ENCODE measurements around the gene FRY.

Gene FRY

DNA sequence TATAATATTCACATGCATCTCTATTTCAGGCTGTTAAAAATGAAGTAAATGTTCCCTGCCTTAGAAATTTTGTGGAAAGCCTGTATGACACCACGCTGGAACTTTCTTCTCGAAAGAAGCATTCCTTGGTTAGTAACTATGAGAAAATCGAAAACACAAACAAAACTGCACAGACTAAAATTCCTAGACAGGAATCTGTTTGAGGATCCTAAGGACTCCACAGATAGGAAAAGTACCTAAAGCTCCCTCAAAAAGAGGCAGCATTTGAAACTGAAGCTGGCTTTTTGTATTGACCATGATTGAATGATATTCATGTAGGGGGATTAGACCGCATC, 103.4 kb downstream of the FRY start:
- TF ChIP-seq, protein P1, sequence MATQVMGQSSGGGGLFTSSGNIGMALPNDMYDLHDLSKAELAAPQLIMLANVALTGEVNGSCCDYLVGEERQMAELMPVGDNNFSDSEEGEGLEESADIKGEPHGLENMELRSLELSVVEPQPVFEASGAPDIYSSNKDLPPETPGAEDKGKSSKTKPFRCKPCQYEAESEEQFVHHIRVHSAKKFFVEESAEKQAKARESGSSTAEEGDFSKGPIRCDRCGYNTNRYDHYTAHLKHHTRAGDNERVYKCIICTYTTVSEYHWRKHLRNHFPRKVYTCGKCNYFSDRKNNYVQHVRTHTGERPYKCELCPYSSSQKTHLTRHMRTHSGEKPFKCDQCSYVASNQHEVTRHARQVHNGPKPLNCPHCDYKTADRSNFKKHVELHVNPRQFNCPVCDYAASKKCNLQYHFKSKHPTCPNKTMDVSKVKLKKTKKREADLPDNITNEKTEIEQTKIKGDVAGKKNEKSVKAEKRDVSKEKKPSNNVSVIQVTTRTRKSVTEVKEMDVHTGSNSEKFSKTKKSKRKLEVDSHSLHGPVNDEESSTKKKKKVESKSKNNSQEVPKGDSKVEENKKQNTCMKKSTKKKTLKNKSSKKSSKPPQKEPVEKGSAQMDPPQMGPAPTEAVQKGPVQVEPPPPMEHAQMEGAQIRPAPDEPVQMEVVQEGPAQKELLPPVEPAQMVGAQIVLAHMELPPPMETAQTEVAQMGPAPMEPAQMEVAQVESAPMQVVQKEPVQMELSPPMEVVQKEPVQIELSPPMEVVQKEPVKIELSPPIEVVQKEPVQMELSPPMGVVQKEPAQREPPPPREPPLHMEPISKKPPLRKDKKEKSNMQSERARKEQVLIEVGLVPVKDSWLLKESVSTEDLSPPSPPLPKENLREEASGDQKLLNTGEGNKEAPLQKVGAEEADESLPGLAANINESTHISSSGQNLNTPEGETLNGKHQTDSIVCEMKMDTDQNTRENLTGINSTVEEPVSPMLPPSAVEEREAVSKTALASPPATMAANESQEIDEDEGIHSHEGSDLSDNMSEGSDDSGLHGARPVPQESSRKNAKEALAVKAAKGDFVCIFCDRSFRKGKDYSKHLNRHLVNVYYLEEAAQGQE (IDR thresholded peaks at IDR 0.05; ENCODE audit: insufficient read depth in 1 of 2, low read depth in 2 of 2, low read length in 2 of 2): no peak
- TF ChIP-seq POLR2AphosphoS5 (IDR thresholded peaks at IDR 0.05; ENCODE audit: low read depth, low read length) (no peak), TAF1 (IDR thresholded peaks at IDR 0.05; ENCODE audit: borderline replicate concordance, insufficient read depth, low read length) (no peak), SIN3A (IDR thresholded peaks at IDR 0.05; ENCODE audit: borderline replicate concordance, insufficient read depth, low read length) (no peak), FOXP2 (optimal IDR thresholded peaks at IDR 0.05; ENCODE audit: borderline replicate concordance, extremely low read depth, extremely low read length, insufficient read depth) (no peak)

DNA sequence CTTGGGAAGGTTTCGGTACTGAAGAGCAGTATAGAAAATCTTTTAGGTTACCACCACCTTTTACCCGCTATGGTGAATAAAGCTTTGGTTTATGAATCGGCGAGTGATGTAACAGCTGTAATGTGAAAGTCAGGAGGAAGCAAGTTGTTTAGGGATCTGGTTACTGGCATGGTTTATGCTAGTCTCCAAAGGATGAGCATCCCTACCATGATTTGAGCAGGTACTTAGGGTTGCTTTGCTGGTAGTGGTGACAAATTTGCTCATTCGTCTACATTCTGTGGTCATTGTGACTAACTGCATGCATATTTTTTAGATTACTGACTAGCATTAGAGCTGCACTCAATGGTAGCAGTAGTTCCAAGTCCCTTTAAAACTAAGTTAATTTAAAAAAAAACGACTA, 104.1 kb downstream of the FRY start:
- TF ChIP-seq TAF1 (IDR thresholded peaks at IDR 0.05; ENCODE audit: borderline replicate concordance, insufficient read depth, low read length) (no peak), POLR2AphosphoS5 (IDR thresholded peaks at IDR 0.05; ENCODE audit: low read depth, low read length) (no peak), SIN3A (IDR thresholded peaks at IDR 0.05; ENCODE audit: borderline replicate concordance, insufficient read depth, low read length) (no peak), FOXP2 (optimal IDR thresholded peaks at IDR 0.05; ENCODE audit: borderline replicate concordance, extremely low read depth, extremely low read length, insufficient read depth) (no peak)
- TF ChIP-seq, protein P1 (IDR thresholded peaks at IDR 0.05; ENCODE audit: insufficient read depth in 1 of 2, low read depth in 2 of 2, low read length in 2 of 2): no peak

DNA sequence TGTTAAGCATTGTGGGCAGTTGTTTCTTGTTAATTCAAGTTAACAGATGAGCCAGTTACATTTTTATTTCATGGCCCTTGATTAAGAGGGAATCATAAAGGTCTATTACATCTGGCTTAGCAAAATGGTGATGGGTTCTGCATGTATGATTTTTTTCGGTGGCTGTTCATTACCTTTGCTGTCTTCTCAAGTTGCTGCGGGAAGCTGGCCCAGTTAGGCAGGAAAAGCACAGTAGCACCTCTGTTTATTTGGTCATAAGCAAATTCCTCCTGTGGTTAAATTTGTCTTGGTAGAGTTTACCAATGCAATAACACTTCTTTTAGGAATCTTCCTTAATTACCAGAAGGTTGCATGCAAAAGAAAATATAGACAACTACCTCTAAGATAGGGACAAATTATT, 104.5 kb downstream of the FRY start:
- TF ChIP-seq POLR2AphosphoS5 (IDR thresholded peaks at IDR 0.05; ENCODE audit: low read depth, low read length): no peak
- no peak for TF ChIP-seq TAF1 (IDR thresholded peaks at IDR 0.05; ENCODE audit: borderline replicate concordance, insufficient read depth, low read length)
- TF ChIP-seq, protein P1 (IDR thresholded peaks at IDR 0.05; ENCODE audit: insufficient read depth in 1 of 2, low read depth in 2 of 2, low read length in 2 of 2): no peak
- TF ChIP-seq SIN3A (IDR thresholded peaks at IDR 0.05; ENCODE audit: borderline replicate concordance, insufficient read depth, low read length): no peak
- no peak for TF ChIP-seq FOXP2 (optimal IDR thresholded peaks at IDR 0.05; ENCODE audit: borderline replicate concordance, extremely low read depth, extremely low read length, insufficient read depth)

DNA sequence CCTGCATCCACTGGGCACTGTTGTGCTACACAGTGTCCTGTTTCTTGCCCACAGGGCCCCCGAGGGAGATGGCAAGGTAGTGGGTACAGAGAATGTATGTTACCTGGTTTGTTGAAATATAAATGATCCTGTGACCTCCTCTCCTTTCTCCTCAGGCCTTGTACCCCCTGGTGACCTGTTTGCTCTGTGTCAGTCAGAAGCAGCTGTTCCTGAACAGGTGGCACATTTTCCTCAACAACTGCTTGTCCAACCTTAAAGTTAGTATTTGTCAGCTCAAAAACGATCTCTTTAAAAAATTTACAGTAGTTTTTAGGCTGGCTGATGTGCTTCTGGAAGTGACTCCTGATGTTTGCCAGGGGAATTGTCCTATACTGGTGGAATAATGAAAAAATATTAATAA, 105.1 kb downstream of the FRY start:
- no peak for TF ChIP-seq TAF1 (IDR thresholded peaks at IDR 0.05; ENCODE audit: borderline replicate concordance, insufficient read depth, low read length)
- no peak for TF ChIP-seq FOXP2 (optimal IDR thresholded peaks at IDR 0.05; ENCODE audit: borderline replicate concordance, extremely low read depth, extremely low read length, insufficient read depth)
- TF ChIP-seq, protein P1 (IDR thresholded peaks at IDR 0.05; ENCODE audit: insufficient read depth in 1 of 2, low read depth in 2 of 2, low read length in 2 of 2): no peak
- TF ChIP-seq POLR2AphosphoS5 (IDR thresholded peaks at IDR 0.05; ENCODE audit: low read depth, low read length): no peak
- no peak for TF ChIP-seq SIN3A (IDR thresholded peaks at IDR 0.05; ENCODE audit: borderline replicate concordance, insufficient read depth, low read length)

DNA sequence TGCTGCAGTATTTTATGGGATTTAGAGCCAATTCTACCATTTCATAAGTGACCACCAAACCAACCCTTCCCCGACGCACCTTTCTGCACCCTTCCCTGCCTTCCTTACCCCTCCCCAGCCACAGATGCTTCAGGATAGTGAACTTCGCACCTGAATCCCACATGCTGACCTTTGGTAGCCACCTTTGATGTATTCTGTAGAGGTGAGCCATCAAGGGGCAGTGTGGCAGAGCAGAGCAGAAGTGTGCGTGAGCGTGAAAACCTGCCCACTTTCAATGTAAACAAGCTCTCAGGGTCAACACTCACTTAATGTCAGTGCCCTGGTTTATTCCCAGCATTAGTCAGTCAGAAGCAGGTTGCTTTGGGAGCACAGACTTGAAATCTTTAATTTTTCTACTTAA, 107.7 kb downstream of the FRY start:
- TF ChIP-seq, protein P1 (IDR thresholded peaks at IDR 0.05; ENCODE audit: insufficient read depth in 1 of 2, low read depth in 2 of 2, low read length in 2 of 2): no peak
- no peak for TF ChIP-seq SIN3A (IDR thresholded peaks at IDR 0.05; ENCODE audit: borderline replicate concordance, insufficient read depth, low read length)
- TF ChIP-seq FOXP2 (optimal IDR thresholded peaks at IDR 0.05; ENCODE audit: borderline replicate concordance, extremely low read depth, extremely low read length, insufficient read depth): no peak
- no peak for TF ChIP-seq TAF1 (IDR thresholded peaks at IDR 0.05; ENCODE audit: borderline replicate concordance, insufficient read depth, low read length)
- no peak for TF ChIP-seq POLR2AphosphoS5 (IDR thresholded peaks at IDR 0.05; ENCODE audit: low read depth, low read length)
